Activated T-cell treated with anti-CD3 and anti-CD28 coated beads, Interleukin-2, amount 50 U/mL, for 72 hours (primary cell): ENCODE measurements around the gene NOS1AP. TPM values are rescaled to one million over a fixed set of nuclear protein-coding genes. Genes with fewer than 3 reads are reported as not detected.

Source experiments
- ATAC-seq, 2 donors: fragments of 150-1000 bp; cut with Tn5 transposase; replicated peaks in 1 of 2; 2 replicates each; pipeline ENCODE4 v1.10.0; 2021; ENCODE audit warnings: moderate library complexity in 2 of 2, mild to moderate bottlenecking in 1 of 2
- DNase-seq, 2 donors: peaks; one replicate each; pipeline ENCODE4 v3.0.0; 2021 to 2022; ENCODE audit warnings: mixed read lengths in 1 of 2
- H3K27ac Mint-ChIP-seq: one replicate; pipeline ENCODE4 v1.8.0; 2022; ENCODE audit warnings: mild to moderate bottlenecking, moderate library complexity, mixed read lengths
- H3K27me3 Mint-ChIP-seq: one replicate; pipeline ENCODE4 v1.8.0; 2022; ENCODE audit warnings: low read depth, mixed read lengths
- H3K36me3 Mint-ChIP-seq, 2 donors: one replicate each; pipeline ENCODE4 v1.8.0; 2022; ENCODE audit warnings: mixed read lengths in 2 of 2, mild to moderate bottlenecking in 1 of 2; ENCODE audit not compliant: insufficient read depth in 2 of 2
- H3K4me1 Mint-ChIP-seq: one replicate; pipeline ENCODE4 v1.8.0; 2022; ENCODE audit warnings: low read depth, mixed read lengths
- H3K4me3 Mint-ChIP-seq, 2 donors: one replicate each; pipeline ENCODE4 v1.8.0; 2022; ENCODE audit warnings: mild to moderate bottlenecking in 2 of 2, mixed read lengths in 2 of 2, moderate library complexity in 2 of 2
- H3K9me3 Mint-ChIP-seq, 2 donors: one replicate each; pipeline ENCODE4 v1.8.0; 2022; ENCODE audit warnings: mixed read lengths in 2 of 2
- total RNA-seq, 2 donors: library from RNA; stranded (reverse); gene quantifications; one replicate each; pipeline ENCODE4 v1.2.3, GENCODE V29; 2022

The NOS1AP gene
- total RNA-seq, 2 donors from 2014 or later, result 0.21 to 0.26 TPM

DNA sequence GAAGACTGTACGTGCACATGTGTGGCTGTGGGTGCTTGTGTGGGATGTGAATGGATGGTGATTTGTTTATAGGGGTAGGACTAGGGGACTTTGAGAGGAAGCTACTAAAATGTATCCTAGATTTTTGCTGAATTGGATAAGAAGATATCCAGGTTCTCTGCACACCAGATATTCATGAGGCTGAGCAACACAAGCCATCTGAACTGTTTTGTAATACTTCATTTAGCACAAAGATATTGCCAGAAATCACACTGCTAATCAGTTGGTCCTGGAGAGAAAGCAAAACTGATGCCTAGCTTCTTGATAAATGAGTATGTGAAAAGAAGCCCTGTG, 135.3 kb downstream of the NOS1AP start:
- Mint-ChIP-seq H3K9me3 (no peaks in the 10 kb centered on the region), H3K27me3 (peaks cover 24% of the 10 kb centered on the region), H3K27ac (no peak overlapping the region), H3K36me3 (no peaks in the 10 kb centered on the region), H3K4me3 (no peak overlapping the region), H3K4me1 (no peaks in the 10 kb centered on the region)
- DNase-seq (no peak), ATAC-seq (no peak)

- Mint-ChIP-seq H3K9me3 (no peaks in the 10 kb centered on the region), H3K4me3 (no peak overlapping the region), H3K27me3 (peaks cover 24% of the 10 kb centered on the region), H3K36me3 (no peaks in the 10 kb centered on the region), H3K4me1 (no peaks in the 10 kb centered on the region), H3K27ac (no peak overlapping the region)
- no peak for ATAC-seq
- DNase-seq, result no peak
Measured at GRCh38 chr1:162206300-162206699, 136.8 kb downstream of the NOS1AP start.

GRCh38 chr1:162206749-162207635, 137.5 kb downstream of the NOS1AP start:
- Mint-ChIP-seq H3K27me3 (peaks cover 24% of the 10 kb centered on the region), H3K4me3 (no peak overlapping the region), H3K27ac (no peak overlapping the region), H3K4me1 (no peaks in the 10 kb centered on the region), H3K9me3 (no peaks in the 10 kb centered on the region), H3K36me3 (no peaks in the 10 kb centered on the region)
- ATAC-seq (no peak), DNase-seq (no peak)

DNA sequence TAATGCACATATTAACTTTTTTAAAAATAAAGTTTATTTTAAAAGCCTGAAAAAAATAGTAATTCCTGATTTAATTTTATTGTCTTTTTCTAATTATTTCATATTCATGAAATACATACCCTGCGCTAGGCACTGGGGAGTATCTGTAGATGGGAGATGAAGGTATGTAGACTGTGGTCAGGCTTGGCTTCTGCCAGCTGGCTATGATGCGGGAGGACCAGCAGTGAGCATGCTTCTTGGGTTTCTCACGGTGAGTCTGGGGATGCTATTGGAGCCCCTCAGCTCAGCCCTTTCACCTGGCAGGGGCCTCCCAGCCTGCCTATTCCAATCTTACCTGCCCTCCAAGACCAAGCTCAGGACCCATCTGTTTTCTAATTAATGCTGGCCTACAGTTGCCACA, 138.4 kb downstream of the NOS1AP start:
- DNase-seq (no peak), ATAC-seq (no peak)
- Mint-ChIP-seq H3K9me3 (no peaks in the 10 kb centered on the region), H3K4me3 (no peak overlapping the region), H3K27ac (no peak overlapping the region), H3K27me3 (peaks cover 21% of the 10 kb centered on the region), H3K4me1 (no peaks in the 10 kb centered on the region), H3K36me3 (no peaks in the 10 kb centered on the region)

GRCh38 chr1:162210196-162210595, 140.7 kb downstream of the NOS1AP start:
- DNase-seq (no peak), ATAC-seq (no peak)
- Mint-ChIP-seq H3K9me3 (no peaks in the 10 kb centered on the region), H3K4me1 (no peaks in the 10 kb centered on the region), H3K36me3 (no peaks in the 10 kb centered on the region), H3K27me3 (peaks cover 15% of the 10 kb centered on the region), H3K4me3 (no peak overlapping the region), H3K27ac (no peak overlapping the region)

DNA sequence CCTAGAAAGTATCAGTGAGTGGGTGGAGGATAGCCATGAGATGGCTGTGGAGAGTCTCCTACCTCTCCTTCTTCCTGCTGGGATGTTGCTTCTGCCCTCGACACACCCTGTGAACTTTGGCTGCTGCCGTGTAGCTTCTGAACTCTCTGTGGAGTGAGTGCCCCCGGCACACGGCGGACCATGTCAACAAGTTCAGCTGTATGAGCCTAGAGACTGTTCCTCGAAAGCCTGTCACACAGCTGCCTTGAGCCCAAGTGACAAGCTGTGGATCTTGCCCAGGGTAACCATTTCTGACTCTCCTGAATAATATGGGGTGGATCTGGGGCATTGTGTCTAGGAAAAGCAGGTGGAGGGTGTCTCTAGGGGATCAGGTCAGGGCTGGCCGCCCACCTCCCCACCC, 143.2 kb downstream of the NOS1AP start:
- ATAC-seq (no peak), DNase-seq (no peak)
- Mint-ChIP-seq H3K4me3 (no peak overlapping the region), H3K9me3 (no peaks in the 10 kb centered on the region), H3K36me3 (no peaks in the 10 kb centered on the region), H3K4me1 (no peaks in the 10 kb centered on the region), H3K27ac (no peak overlapping the region), H3K27me3 (peaks cover 5% of the 10 kb centered on the region)

- Mint-ChIP-seq H3K4me1 (no peaks in the 10 kb centered on the region), H3K27ac (no peak overlapping the region), H3K36me3 (no peaks in the 10 kb centered on the region), H3K4me3 (no peak overlapping the region), H3K9me3 (no peaks in the 10 kb centered on the region), H3K27me3 (peaks cover 5% of the 10 kb centered on the region)
- no peak for ATAC-seq
- no peak for DNase-seq
Measured at GRCh38 chr1:162213281-162213912, 143.9 kb downstream of the NOS1AP start.

DNA sequence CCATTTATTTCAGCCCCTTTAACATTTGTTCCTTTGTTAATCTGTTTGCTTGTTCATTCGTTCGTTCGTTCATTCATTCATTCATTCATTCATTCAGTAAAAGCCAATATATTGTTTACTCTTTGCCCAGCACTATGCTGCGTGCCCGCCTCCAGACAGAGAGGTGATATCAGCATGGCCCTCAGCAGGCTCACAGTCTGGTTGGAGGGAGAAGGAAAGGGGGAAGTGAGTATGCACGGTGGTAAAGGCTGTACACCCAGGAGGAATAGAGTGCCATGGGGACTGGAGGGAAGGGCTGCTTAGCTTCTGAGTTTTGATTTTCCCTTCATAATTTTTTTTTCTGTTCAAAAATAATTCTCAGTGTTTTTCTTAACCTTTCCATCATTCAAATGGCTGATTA, 144.7 kb downstream of the NOS1AP start:
- Mint-ChIP-seq H3K27me3 (peaks cover 5% of the 10 kb centered on the region), H3K36me3 (no peaks in the 10 kb centered on the region), H3K4me3 (no peak overlapping the region), H3K27ac (no peak overlapping the region), H3K4me1 (no peaks in the 10 kb centered on the region), H3K9me3 (no peaks in the 10 kb centered on the region)
- no peak for ATAC-seq
- no peak for DNase-seq

DNA sequence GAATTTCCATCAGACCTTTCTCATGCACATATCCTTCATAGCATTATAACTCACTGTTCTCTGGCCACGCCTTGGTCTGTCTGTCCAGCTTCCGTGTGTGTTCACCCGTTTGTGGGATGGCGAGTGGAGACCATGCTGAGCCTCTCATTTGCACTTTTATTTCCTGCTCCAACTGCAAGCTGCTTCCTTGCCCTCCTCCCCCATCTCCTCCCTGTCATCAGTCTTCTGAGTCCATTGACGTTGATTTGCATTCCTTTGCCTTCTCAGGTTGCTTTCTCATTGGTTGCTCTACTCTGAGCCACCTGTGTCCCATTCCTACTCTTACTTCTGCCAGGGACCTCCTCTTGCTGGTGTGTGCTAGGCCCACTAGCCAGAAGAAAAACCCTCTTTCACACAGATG, 146.4 kb downstream of the NOS1AP start:
- no peaks in the 10 kb centered on the region for H3K4me1 Mint-ChIP-seq
- ATAC-seq (no peak), DNase-seq (no peak)
- H3K4me3 Mint-ChIP-seq, result no peak overlapping the region
- H3K36me3 Mint-ChIP-seq, result no peaks in the 10 kb centered on the region
- no peaks in the 10 kb centered on the region for H3K9me3 Mint-ChIP-seq
- peaks cover 5% of the 10 kb centered on the region for H3K27me3 Mint-ChIP-seq
- H3K27ac Mint-ChIP-seq, result no peak overlapping the region

DNA sequence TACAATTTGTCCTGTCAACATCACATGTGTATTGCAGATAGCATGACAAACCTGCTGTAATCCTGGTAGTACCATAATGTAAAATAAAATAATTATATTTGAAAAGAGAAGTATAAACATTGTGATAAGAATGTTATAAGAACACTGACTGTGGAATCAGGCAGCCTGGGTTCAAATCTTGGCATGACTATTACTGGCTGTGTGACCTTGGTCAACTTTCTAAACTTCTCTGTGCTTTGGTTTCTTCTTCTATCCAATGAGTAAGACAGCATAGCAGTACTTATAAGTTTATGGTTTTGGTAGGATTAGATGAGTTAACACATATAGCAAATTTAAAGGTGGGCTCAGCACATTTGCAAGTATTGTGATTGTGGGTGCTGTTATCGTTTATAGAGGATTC, 147.1 kb downstream of the NOS1AP start:
- no peak for DNase-seq
- peaks cover 3% of the 10 kb centered on the region for H3K27me3 Mint-ChIP-seq
- H3K4me1 Mint-ChIP-seq, result no peaks in the 10 kb centered on the region
- H3K36me3 Mint-ChIP-seq, result no peaks in the 10 kb centered on the region
- no peak overlapping the region for H3K4me3 Mint-ChIP-seq
- H3K9me3 Mint-ChIP-seq, result no peaks in the 10 kb centered on the region
- no peak overlapping the region for H3K27ac Mint-ChIP-seq
- ATAC-seq, result no peak

DNA sequence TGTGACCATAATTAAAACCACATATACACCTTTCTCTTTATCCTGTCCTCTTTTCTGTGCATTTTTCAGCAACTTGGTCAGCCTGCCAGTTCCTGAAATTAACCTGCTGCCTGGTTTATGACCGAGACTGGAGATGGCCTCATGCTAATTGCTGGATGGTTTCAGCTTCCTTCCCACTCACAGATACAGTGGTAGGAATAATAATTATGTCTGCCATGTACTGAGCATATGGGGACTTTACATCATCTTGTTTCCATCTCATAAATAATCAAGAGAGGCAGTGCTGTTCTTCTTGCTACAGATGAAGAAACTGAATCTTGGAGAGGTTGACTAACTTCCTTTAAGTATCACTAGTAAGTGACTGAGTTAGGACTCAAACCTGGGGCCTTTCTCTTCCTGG, 148.2 kb downstream of the NOS1AP start:
- H3K9me3 Mint-ChIP-seq, result no peaks in the 10 kb centered on the region
- no peaks in the 10 kb centered on the region for H3K4me1 Mint-ChIP-seq
- no peak for ATAC-seq
- no peak for DNase-seq
- no peak overlapping the region for H3K27ac Mint-ChIP-seq
- no peak overlapping the region for H3K4me3 Mint-ChIP-seq
- no peaks in the 10 kb centered on the region for H3K36me3 Mint-ChIP-seq
- no peaks in the 10 kb centered on the region for H3K27me3 Mint-ChIP-seq

- no peaks in the 10 kb centered on the region for H3K4me1 Mint-ChIP-seq
- no peak overlapping the region for H3K4me3 Mint-ChIP-seq
- DNase-seq, result no peak
Measured at GRCh38 chr1:162218546-162218945, 149.1 kb downstream of the NOS1AP start.

GRCh38 chr1:162218975-162219374, 149.5 kb downstream of the NOS1AP start:
- no peak overlapping the region for H3K4me3 Mint-ChIP-seq
- DNase-seq (no peak), ATAC-seq (no peak)
- no peaks in the 10 kb centered on the region for H3K9me3 Mint-ChIP-seq
- H3K36me3 Mint-ChIP-seq, result no peaks in the 10 kb centered on the region
- H3K27me3 Mint-ChIP-seq, result no peaks in the 10 kb centered on the region
- no peaks in the 10 kb centered on the region for H3K4me1 Mint-ChIP-seq
- no peak overlapping the region for H3K27ac Mint-ChIP-seq

More at GRCh38 chr1:162218546-162218945, 149.1 kb downstream of the NOS1AP start:
- Mint-ChIP-seq H3K27ac (no peak overlapping the region), H3K9me3 (no peaks in the 10 kb centered on the region), H3K27me3 (no peaks in the 10 kb centered on the region), H3K36me3 (no peaks in the 10 kb centered on the region)
- no peak for ATAC-seq

- H3K4me3 Mint-ChIP-seq, result no peak overlapping the region
- no peaks in the 10 kb centered on the region for H3K36me3 Mint-ChIP-seq
- DNase-seq (no peak), ATAC-seq (no peak)
- no peaks in the 10 kb centered on the region for H3K27me3 Mint-ChIP-seq
- no peaks in the 10 kb centered on the region for H3K9me3 Mint-ChIP-seq
- H3K27ac Mint-ChIP-seq, result no peak overlapping the region
- H3K4me1 Mint-ChIP-seq, result no peaks in the 10 kb centered on the region
Measured at GRCh38 chr1:162219461-162219860, 150.0 kb downstream of the NOS1AP start.
